Ovary (tissue), 9 donors: ENCODE results near the gene DRC7. TPM values are rescaled to one million over a fixed set of nuclear protein-coding genes. Genes with fewer than 3 reads are reported as not detected.

ENCODE experiments used
- DNase-seq, 5 donors: peaks; one replicate each; pipeline ENCODE4 v3.0.0-alpha.2; 2019 to 2020
- H3K27ac ChIP-seq, 2 donors: fragments of 200-600 bp; one replicate each; pipeline versions ENCODE4 v1.5.1 to v1.8.0; 2019 to 2022
- H3K27me3 ChIP-seq: fragments of 200-600 bp; one replicate; pipeline ENCODE4 v1.8.0; 2022
- H3K36me3 ChIP-seq: fragments of 200-600 bp; sonication (generic); one replicate; pipeline ENCODE4 v1.5.1; 2019
- H3K4me1 ChIP-seq: one replicate; pipeline ENCODE4 v1.8.1; 2013; ENCODE audit warnings: mild to moderate bottlenecking, moderate library complexity; ENCODE audit not compliant: insufficient read depth
- H3K4me3 ChIP-seq: fragments of 200-600 bp; sonication (generic); one replicate; pipeline ENCODE4 v1.5.1; 2017
- H3K9me3 ChIP-seq, 2 donors: fragments of 200-600 bp in 1 of 2; sonication (generic) in 1 of 2; one replicate each; pipeline versions ENCODE4 v1.5.1 to v1.8.1; 2013 to 2019; ENCODE audit warnings: mild to moderate bottlenecking in 1 of 2, moderate library complexity in 1 of 2
- EP300 ChIP-seq: sonication (generic); formaldehyde crosslinking; IDR thresholded peaks from one replicate; pipeline ENCODE4 v1.6.1; 2017; ENCODE audit warnings: antibody characterized with exemption
- POLR2A ChIP-seq: fragments of 450-650 bp; IDR thresholded peaks from one replicate; pipeline ENCODE4 v1.6.1; 2017; ENCODE audit warnings: antibody characterized with exemption, mild to moderate bottlenecking, moderate library complexity
- WGBS, 3 donors: extraction: QIAGEN DNeasy Blood & Tissue Kit in 1 of 3; methylation state at CpG; one replicate each; pipeline versions ENCODE4 v1.1.5 to v1.1.7; 2013 to 2017; 5-methylcytosine and 5-hydroxymethylcytosine counted together
- intact Hi-C, 4 donors: fragments of 100-400 bp; cut with DNase I; formaldehyde crosslinking; loops; one replicate each; pipeline versions ENCODE4 v1.11.0 to v1.15.1; 2022 to 2023
- polyA plus RNA-seq, 2 donors: library from polyadenylated mRNA; stranded (reverse); fragments of 200-250 nt in 1 of 2; fragments of 350-450 nt in 1 of 2; fragmentation: Illumina TruSeq in 1 of 2; extraction: RNeasy Lipid Tissue Mini Kit (QIAGEN cat#74804) in 1 of 2; gene quantifications; one replicate each; pipeline ENCODE4 v1.2.3, GENCODE V29; 2013 to 2014
- total RNA-seq, 7 donors: library from RNA; depleted of rRNA in 2 of 7; stranded (reverse); fragments of >200 nt in 2 of 7; fragmentation: NEBNext Ultra II Directional in 3 of 7; extraction: Animal tissue kit (Norgen Biotek cat#: 25700) in 3 of 7; gene quantifications; one replicate each; pipeline versions ENCODE4 v1.1.0 to v1.2.4, GENCODE V29; 2016 to 2023
- TF ChIP-seq, protein P1 (sequence below), 3 donors: fragments of 450-650 bp in 2 of 3; fragments of 200-600 bp in 1 of 3; IDR thresholded peaks; one replicate each; pipeline versions ENCODE4 v1.5.1 to v1.8.0; 2016 to 2022; ENCODE audit warnings: antibody characterized with exemption in 3 of 3, mild to moderate bottlenecking in 1 of 3
- donor health status: DM: no; HTN: no; CAD: no; lungs with moderate emphysema.
- donor health status: DM: no; HTN: no; CAD: no.
- donor health status: Bipolar disorder and iron deficiency.
- donor health status: DM: yes; HTN: yes; CAD: no.
- donor health status: DM: no; HTN: no; CAD: no.
- donor health status: DM: yes; HTN: yes; CAD: no.

DRC7 gene
- total and polyA plus RNA-seq, 9 donors, result 0.07 to 12.5 (median 0.67) TPM; not detected in 3

DNA sequence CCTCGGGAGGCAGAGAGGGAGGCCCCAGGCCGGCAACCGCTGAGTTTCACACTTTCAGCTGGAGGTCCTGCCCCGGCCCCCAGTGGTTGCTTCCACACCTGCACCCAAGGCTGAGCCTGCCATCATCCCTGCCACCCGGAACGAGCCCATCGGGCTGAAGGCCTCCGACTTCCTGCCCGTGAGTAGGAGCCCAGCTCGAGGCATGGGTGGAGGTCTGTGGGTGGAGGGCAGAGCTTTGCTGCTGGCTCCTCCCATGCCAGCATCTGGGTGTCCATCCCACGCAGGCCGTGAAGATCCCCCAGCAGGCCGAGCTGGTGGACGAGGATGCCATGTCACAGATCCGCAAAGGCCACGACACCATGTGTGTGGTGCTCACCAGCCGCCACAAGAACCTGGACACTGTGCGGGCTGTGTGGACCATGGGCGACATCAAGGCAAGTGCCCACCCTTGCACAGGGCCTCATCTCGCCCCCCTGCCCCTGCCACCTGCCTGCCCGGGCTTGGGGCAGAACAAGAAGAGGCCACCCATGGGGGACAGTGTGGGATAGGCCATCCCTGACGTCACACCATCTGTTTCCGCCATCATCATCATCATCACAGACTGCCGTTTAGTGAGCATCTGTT is 60.6 kb downstream of the DRC7 start:
- Histone ChIP-seq H3K36me3 (no peaks in the 10 kb centered on the region), H3K4me3 (no peak overlapping the region), H3K9me3 (no peaks in the 10 kb centered on the region), H3K4me1 (no peaks in the 10 kb centered on the region), H3K27me3 (no peaks in the 10 kb centered on the region), H3K27ac (no peak overlapping the region)
- peak in 1 of 5 donors; percentile 20 for DNase-seq
- no peak for TF ChIP-seq POLR2A
- TF ChIP-seq EP300, result no peak
- TF ChIP-seq, protein P1, sequence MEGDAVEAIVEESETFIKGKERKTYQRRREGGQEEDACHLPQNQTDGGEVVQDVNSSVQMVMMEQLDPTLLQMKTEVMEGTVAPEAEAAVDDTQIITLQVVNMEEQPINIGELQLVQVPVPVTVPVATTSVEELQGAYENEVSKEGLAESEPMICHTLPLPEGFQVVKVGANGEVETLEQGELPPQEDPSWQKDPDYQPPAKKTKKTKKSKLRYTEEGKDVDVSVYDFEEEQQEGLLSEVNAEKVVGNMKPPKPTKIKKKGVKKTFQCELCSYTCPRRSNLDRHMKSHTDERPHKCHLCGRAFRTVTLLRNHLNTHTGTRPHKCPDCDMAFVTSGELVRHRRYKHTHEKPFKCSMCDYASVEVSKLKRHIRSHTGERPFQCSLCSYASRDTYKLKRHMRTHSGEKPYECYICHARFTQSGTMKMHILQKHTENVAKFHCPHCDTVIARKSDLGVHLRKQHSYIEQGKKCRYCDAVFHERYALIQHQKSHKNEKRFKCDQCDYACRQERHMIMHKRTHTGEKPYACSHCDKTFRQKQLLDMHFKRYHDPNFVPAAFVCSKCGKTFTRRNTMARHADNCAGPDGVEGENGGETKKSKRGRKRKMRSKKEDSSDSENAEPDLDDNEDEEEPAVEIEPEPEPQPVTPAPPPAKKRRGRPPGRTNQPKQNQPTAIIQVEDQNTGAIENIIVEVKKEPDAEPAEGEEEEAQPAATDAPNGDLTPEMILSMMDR (IDR thresholded peaks at IDR 0.05), result no peak
- intact Hi-C loops, result loop anchor here (5.0 to 10.0 kb wide), 5 partner anchors 107 to 247 kb away; partner anchors contain the start of genes USB1 (in 2 of the 4) and ZNF319 (in 2 of the 4)
- WGBS, 3 donors, result 74 to 83% (median 82%) methylated on average over 24 of the region's 24 CpGs

DNA sequence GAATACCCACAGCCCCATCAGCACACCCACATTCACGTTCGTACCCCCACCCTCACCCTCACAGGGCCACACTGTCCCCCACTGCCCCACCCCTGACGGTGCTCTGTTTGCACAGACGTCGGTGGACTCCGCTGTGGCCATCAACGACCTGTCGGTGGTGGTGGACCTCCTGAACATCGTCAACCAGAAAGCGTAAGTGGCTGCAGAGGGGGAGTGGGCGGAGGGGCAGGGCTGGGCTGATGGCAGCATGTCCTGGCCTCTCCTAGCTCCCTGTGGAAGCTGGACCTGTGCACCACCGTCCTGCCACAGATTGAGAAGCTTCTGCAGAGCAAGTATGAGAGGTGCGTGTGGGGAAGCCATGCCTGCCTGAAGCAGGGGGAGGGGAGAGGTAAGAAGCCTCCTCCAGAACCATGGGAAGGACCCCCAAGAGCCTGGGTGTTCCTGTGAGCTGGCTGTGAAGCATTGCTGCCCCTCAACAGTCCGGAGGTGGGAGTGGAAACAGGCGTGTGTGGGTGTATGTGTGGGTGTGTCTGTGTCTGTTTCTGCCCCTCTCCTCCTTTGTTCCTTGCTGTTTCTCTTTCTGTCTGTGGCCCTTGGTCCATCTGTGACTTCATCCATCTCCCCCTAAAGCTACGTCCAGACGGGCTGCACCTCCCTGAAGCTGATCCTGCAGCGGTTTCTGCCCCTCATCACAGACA is 61.3 kb downstream of the DRC7 start:
- WGBS, 3 donors, result 68 to 71% (median 69%) methylated on average over 18 of the region's 18 CpGs
- H3K27ac ChIP-seq, result no peak overlapping the region
- no peaks in the 10 kb centered on the region for H3K36me3 ChIP-seq

DNA sequence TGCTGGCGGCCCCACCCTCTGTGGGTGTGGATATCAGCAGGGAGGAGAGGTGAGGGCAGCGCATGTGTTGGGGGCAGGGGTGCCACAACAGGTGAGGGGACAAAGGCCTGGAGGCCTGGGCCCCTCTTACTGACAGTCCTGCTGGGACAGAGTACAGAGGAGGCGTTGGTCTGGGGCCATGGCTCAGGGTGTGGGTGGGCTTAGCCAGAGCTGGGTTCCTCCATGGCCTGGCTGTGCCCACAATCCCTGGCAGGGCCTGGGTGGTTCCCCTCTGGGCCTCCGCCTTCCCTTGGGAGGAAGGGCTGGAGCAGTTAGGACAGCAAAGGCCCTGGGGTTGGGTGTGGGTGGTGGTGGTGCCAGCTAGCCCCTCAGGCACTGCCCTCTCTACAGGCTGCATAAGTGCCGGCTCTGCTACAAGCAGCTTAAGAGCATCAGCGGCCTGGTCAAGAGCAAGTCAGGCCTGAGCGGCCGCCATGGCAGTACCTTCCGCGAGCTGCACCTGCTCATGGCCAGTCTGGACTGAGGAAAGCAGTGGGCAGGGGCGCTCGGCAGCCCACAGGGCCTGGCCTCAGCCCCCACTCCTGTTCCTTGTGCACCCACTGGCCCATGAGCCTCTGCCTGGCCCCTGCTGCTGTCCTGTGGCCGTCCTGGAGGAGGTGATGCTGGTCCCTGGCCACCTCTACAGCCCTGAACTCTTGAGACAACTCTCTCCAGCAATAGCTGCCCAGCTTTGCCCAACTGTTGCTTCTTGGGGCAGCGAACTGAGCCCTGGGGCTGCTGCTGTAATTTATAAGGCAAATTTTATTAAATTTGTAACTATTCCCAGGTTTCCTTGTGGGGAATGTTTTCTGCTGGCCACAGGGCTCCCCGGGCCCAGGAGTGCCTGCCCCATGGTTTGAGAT is 62.1 kb downstream of the DRC7 start:
- H3K27ac ChIP-seq, result peak overlapping the region in 1 of 2 donors; percentile 8
- H3K36me3 ChIP-seq, result no peaks in the 10 kb centered on the region
- no peak overlapping the region for H3K4me3 ChIP-seq
- intact Hi-C loops, result loop anchor here (2.0 to 10.0 kb wide), 6 partner anchors 106 to 246 kb away; partner anchors contain the start of genes USB1 (in 2 of the 4) and ZNF319 (in 2 of the 4)
- H3K4me1 ChIP-seq, result no peaks in the 10 kb centered on the region
- no peaks in the 10 kb centered on the region for H3K9me3 ChIP-seq
- 76 to 81% (median 80%) methylated on average over 13 to 15 of the region's 15 CpGs for WGBS, 3 donors
- TF ChIP-seq POLR2A (no peak), EP300 (no peak)
- TF ChIP-seq, protein P1 (IDR thresholded peaks at IDR 0.05), result no peak
- DNase-seq, result peak in 2 of 5 donors; percentile 32 to 40
- no peaks in the 10 kb centered on the region for H3K27me3 ChIP-seq

More for the DNA sequence above, 61.3 kb downstream of the DRC7 start:
- no peak overlapping the region for H3K4me3 ChIP-seq
- TF ChIP-seq EP300 (no peak), POLR2A (no peak)
- TF ChIP-seq, protein P1 (IDR thresholded peaks at IDR 0.05), result no peak
- DNase-seq, result peak in 2 of 5 donors; percentile 21 to 28
- intact Hi-C loops, result loop anchor here (2.0 to 10.0 kb wide), 6 partner anchors 106 to 246 kb away; partner anchors contain the start of genes USB1 (in 2 of the 4) and ZNF319 (in 2 of the 4)
- no peaks in the 10 kb centered on the region for H3K27me3 ChIP-seq
- no peaks in the 10 kb centered on the region for H3K9me3 ChIP-seq
- H3K4me1 ChIP-seq, result no peaks in the 10 kb centered on the region

DNA sequence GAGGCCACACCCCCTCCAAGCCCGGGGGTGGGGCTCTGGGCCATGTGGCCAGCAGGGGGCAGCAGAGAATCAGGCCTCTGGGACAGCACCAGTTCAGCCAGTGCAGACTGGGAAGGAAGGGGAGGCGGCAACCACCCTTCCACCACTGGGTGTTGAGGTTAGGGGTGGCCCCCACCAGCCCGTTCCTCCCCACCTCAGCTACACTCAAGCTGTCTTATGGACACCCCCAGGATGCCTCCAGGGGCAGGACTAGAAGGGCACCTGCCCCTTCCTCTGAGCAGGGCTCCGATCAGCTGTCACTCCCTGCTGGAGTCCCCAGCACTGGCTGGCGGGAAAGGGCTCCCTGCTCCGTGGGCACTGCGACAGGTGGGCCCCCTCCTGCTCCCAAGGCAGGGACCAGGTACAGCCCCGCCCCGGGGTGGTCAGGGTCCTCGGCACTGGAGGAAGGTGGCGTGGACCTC is 62.8 kb downstream of the DRC7 start:
- H3K27ac ChIP-seq, result peak overlapping the region in 1 of 2 donors; percentile 8
- peak; percentile 84 to 93 (median 91) for DNase-seq
- 59 to 64% (median 60%) methylated on average over 11 of the region's 11 CpGs for WGBS, 3 donors
- no peaks in the 10 kb centered on the region for H3K27me3 ChIP-seq
- intact Hi-C loops, result loop anchor here (2.0 to 10.0 kb wide), 6 partner anchors 105 to 245 kb away; partner anchors contain the start of genes USB1 (in 2 of the 4) and ZNF319 (in 2 of the 4)
- no peaks in the 10 kb centered on the region for H3K4me1 ChIP-seq
- H3K4me3 ChIP-seq, result no peak overlapping the region
- TF ChIP-seq, protein P1 (IDR thresholded peaks at IDR 0.05), result peak; percentile 89 to 99 (median 93)
- TF ChIP-seq EP300 (no peak), POLR2A (no peak)
- no peaks in the 10 kb centered on the region for H3K9me3 ChIP-seq
- no peaks in the 10 kb centered on the region for H3K36me3 ChIP-seq
